B cell (primary cell): ENCODE data around the gene FLII. TPM values are rescaled to one million over a fixed set of nuclear protein-coding genes. Genes with fewer than 3 reads are reported as not detected.

Experiments used
- ATAC-seq: fragments of 200-7000 bp; cut with Tn5 transposase; one replicate; pipeline ENCODE4 v1.10.0; 2021; ENCODE audit warnings: low read depth, mild to moderate bottlenecking, moderate number of reproducible peaks, moderate library complexity
- CTCF ChIA-PET: fragments of 350-600 bp; sonication (Branson Sonifier 250); formaldehyde crosslinking; loops from one replicate; lab custom pipeline; 2021; ENCODE audit warnings: antibody characterized with exemption, inconsistent platforms; lab: Charles Lee
- POLR2A ChIA-PET: fragments of 350-600 bp; sonication (Branson Sonifier 250); formaldehyde crosslinking; loops from one replicate; lab custom pipeline; 2021; ENCODE audit warnings: antibody characterized with exemption; lab: Charles Lee
- DNase-seq: peaks from one replicate; pipeline ENCODE4 v3.0.0; 2013
- H2AFZ ChIP-seq: 2 replicates; pipeline ENCODE4 v1.6.1; 2012; ENCODE audit warnings: mild to moderate bottlenecking, low read depth, low read length; ENCODE audit not compliant: insufficient read depth, poor library complexity, severe bottlenecking
- H3K27ac ChIP-seq, 2 donors: 1 replicate in 1 of 2; 2 replicates in 1 of 2; pipeline ENCODE4 v1.5.1; 2012 to 2013; ENCODE audit warnings: low read length in 2 of 2, mild to moderate bottlenecking in 2 of 2, moderate library complexity in 1 of 2
- H3K27me3 ChIP-seq, 4 experiments: fragments of 200-600 bp in 1 of 4; sonication (generic) in 1 of 4; replicated peaks in 1 of 4; 1 replicate in 2 of 4; 2 replicates in 2 of 4; pipeline versions ENCODE4 v1.6.1 to v1.7.0; 2013 to 2016; ENCODE audit warnings: low read length in 3 of 4, mild to moderate bottlenecking in 2 of 4, mixed read lengths in 1 of 4, moderate library complexity in 1 of 4; ENCODE audit not compliant: insufficient read depth in 4 of 4, control insufficient read depth in 3 of 4; ENCODE audit errors: control extremely low read depth in 1 of 4
- H3K36me3 ChIP-seq, 2 experiments: replicated peaks in 1 of 2; 1 replicate in 1 of 2; 2 replicates in 1 of 2; pipeline versions ENCODE4 v1.6.1 to v1.7.1; 2013; ENCODE audit warnings: low read length in 1 of 2; ENCODE audit not compliant: insufficient read depth in 2 of 2, control insufficient read depth in 1 of 2; ENCODE audit errors: control extremely low read depth in 1 of 2, extremely low read depth in 1 of 2
- H3K4me1 ChIP-seq, 2 donors: fragments of 200-600 bp in 1 of 2; sonication (generic) in 1 of 2; 1 replicate in 1 of 2; 2 replicates in 1 of 2; pipeline versions ENCODE4 v1.5.1 to v1.6.1; 2013 to 2017; ENCODE audit warnings: low read length in 2 of 2; ENCODE audit not compliant: control insufficient read depth in 2 of 2, insufficient read depth in 2 of 2
- H3K4me2 ChIP-seq: replicated peaks from 2 replicates; pipeline ENCODE3; 2012; ENCODE audit warnings: mild to moderate bottlenecking, low read depth, low read length; ENCODE audit not compliant: poor library complexity, severe bottlenecking
- H3K4me3 ChIP-seq, 5 experiments: fragments of 200-600 bp in 1 of 5; sonication (generic) in 1 of 5; 1 replicate in 3 of 5; 2 replicates in 2 of 5; pipeline versions ENCODE4 v1.5.1 to v1.7.0; 2011 to 2016; ENCODE audit warnings: low read length in 4 of 5, mild to moderate bottlenecking in 4 of 5, low read depth in 2 of 5, control low read depth in 1 of 5, moderate library complexity in 1 of 5; ENCODE audit not compliant: insufficient read depth in 1 of 5; ENCODE audit errors: control extremely low read depth in 1 of 5, extremely low read depth in 1 of 5
- H3K79me2 ChIP-seq: fragments of 200-600 bp; sonication (generic); one replicate; pipeline ENCODE4 v1.6.0; 2016; ENCODE audit warnings: low read length; ENCODE audit not compliant: control insufficient read depth, insufficient read depth
- H3K9ac ChIP-seq: fragments of 200-600 bp; sonication (generic); 2 replicates; pipeline ENCODE4 v1.6.1; 2017; ENCODE audit warnings: mild to moderate bottlenecking, low read length, moderate library complexity
- H3K9me3 ChIP-seq, 3 donors: one replicate each; pipeline versions ENCODE4 v1.6.1 to v1.7.1; 2013; ENCODE audit warnings: low read length in 2 of 3; ENCODE audit not compliant: control insufficient read depth in 2 of 3, insufficient read depth in 1 of 3; ENCODE audit errors: control extremely low read depth in 1 of 3
- H4K20me1 ChIP-seq: 2 replicates; pipeline ENCODE4 v1.6.0; 2012; ENCODE audit warnings: mild to moderate bottlenecking, low read length; ENCODE audit not compliant: insufficient read depth, control insufficient read depth, poor library complexity, severe bottlenecking
- H3K27ac Mint-ChIP-seq: one replicate; pipeline ENCODE4 v1.8.0; 2021; ENCODE audit warnings: mixed read lengths
- H3K27me3 Mint-ChIP-seq: one replicate; pipeline ENCODE4 v1.8.0; 2021; ENCODE audit warnings: mixed read lengths
- H3K4me1 Mint-ChIP-seq: one replicate; pipeline ENCODE4 v1.8.0; 2021; ENCODE audit warnings: mixed read lengths
- H3K4me3 Mint-ChIP-seq: one replicate; pipeline ENCODE4 v1.8.0; 2021; ENCODE audit warnings: mixed read lengths
- H3K9me3 Mint-ChIP-seq: one replicate; pipeline ENCODE4 v1.8.0; 2022; ENCODE audit warnings: mixed read lengths; ENCODE audit not compliant: insufficient read depth
- EZH2 ChIP-seq: IDR thresholded peaks from 2 replicates; pipeline ENCODE4 v1.6.1; 2012; ENCODE audit warnings: borderline replicate concordance, low read depth, mild to moderate bottlenecking, moderate library complexity, low read length; ENCODE audit not compliant: insufficient read depth, poor library complexity, severe bottlenecking
- WGBS: methylation state at CpG from one replicate; pipeline ENCODE4 v1.1.5; 2013; ENCODE audit warnings: missing lambda C conversion rate; ENCODE audit not compliant: insufficient coverage; 5-methylcytosine and 5-hydroxymethylcytosine counted together
- intact Hi-C: fragments of 100-400 bp; cut with micrococcal nuclease; formaldehyde crosslinking; loops from one replicate; pipeline ENCODE4 v1.10.0; 2022
- polyA plus RNA-seq: library from polyadenylated mRNA; depleted of rRNA; stranded (reverse); fragments of >200 nt; gene quantifications from 2 replicates; pipeline ENCODE4 v1.2.3, GENCODE V29; 2012
- total RNA-seq, 2 donors: library from RNA; stranded (reverse); fragments of 120-200 nt in 1 of 2; gene quantifications; 1 replicate in 1 of 2; 2 replicates in 1 of 2; pipeline versions ENCODE4 v1.2.3 to v1.2.4, GENCODE V29; 2013 to 2022
- TF ChIP-seq, protein P1 (sequence below): fragments of 200-600 bp; IDR thresholded peaks from one replicate; pipeline ENCODE4 v1.8.0; 2022; ENCODE audit warnings: antibody characterized with exemption, mild to moderate bottlenecking

Gene FLII
- total and polyA plus RNA-seq, 2 donors (not counting 1 experiment from before 2014, with no cell fraction given) = 357 to 531 TPM

DNA sequence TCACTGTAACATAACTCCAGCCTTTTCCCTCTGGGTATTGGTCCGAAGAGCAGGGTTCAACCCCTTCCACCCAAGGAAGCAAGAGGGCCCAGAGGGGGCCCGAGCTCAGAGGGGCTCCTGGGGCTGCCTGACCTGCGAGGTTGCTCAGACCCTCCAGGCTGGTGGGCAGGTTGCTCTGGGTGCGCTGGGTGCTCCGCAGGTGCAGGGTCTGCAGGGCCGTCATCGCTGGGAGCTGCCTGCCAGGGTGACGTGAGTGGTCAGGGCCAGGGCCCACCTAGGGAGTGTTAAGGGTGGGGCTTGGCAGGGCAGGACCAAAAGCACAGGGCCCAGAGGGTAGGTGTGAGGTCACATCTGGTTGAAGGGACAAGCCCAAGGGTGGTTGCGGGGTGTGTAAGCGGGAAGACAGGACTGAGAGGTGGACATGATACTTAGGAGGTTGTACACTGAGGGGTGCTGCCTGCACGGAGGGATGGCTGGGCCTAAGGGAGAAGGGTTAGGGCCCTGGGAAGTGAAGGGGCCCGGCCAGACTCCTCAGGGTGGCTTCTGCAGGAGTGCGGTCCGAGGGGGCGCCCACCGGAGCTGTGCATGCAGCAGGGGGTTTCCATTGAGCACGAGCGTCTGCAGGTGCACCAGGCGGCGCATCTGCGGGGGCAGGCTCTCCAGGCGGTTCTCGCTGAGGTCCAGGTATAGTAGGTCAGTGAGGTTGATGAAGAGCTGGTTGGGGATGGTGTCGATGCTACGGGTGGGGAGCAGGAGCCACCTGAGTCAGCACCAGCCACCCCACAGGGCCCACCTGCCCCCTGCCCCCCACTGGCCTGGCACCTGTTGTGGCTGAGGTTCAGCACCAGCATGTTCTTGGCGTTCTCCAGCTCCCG is 4.4 kb downstream of the FLII start:
- ATAC-seq (no peak), DNase-seq (no peak)
- peaks cover 39% of the 10 kb centered on the region for H3K79me2 ChIP-seq
- Mint-ChIP-seq H3K9me3 (no peaks in the 10 kb centered on the region), H3K4me1 (peaks cover 18% of the 10 kb centered on the region), H3K27me3 (no peaks in the 10 kb centered on the region), H3K4me3 (no peak overlapping the region), H3K27ac (no peak overlapping the region)
- 93% methylated on average over 26 of the region's 27 CpGs for WGBS
- H3K4me2 ChIP-seq = no peak overlapping the region
- H3K36me3 ChIP-seq = peaks cover 0 to 64% of the 10 kb centered on the region in 2 experiments
- no peak for TF ChIP-seq EZH2
- TF ChIP-seq, protein P1, sequence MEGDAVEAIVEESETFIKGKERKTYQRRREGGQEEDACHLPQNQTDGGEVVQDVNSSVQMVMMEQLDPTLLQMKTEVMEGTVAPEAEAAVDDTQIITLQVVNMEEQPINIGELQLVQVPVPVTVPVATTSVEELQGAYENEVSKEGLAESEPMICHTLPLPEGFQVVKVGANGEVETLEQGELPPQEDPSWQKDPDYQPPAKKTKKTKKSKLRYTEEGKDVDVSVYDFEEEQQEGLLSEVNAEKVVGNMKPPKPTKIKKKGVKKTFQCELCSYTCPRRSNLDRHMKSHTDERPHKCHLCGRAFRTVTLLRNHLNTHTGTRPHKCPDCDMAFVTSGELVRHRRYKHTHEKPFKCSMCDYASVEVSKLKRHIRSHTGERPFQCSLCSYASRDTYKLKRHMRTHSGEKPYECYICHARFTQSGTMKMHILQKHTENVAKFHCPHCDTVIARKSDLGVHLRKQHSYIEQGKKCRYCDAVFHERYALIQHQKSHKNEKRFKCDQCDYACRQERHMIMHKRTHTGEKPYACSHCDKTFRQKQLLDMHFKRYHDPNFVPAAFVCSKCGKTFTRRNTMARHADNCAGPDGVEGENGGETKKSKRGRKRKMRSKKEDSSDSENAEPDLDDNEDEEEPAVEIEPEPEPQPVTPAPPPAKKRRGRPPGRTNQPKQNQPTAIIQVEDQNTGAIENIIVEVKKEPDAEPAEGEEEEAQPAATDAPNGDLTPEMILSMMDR = no peak
- peaks cover 15 to 20% of the 10 kb centered on the region in 2 donors for H3K4me1 ChIP-seq
- ChIA-PET CTCF (no interaction called here), POLR2A (no interaction called here)
- H3K9ac ChIP-seq = no peak overlapping the region
- H3K27me3 ChIP-seq = no peaks in the 10 kb centered on the region
- H3K27ac ChIP-seq = no peak overlapping the region
- no peak overlapping the region for H2AFZ ChIP-seq
- peaks cover 45% of the 10 kb centered on the region for H4K20me1 ChIP-seq
- intact Hi-C loops = no loop called here
- H3K4me3 ChIP-seq = no peak overlapping the region
- H3K9me3 ChIP-seq = no peaks in the 10 kb centered on the region

DNA sequence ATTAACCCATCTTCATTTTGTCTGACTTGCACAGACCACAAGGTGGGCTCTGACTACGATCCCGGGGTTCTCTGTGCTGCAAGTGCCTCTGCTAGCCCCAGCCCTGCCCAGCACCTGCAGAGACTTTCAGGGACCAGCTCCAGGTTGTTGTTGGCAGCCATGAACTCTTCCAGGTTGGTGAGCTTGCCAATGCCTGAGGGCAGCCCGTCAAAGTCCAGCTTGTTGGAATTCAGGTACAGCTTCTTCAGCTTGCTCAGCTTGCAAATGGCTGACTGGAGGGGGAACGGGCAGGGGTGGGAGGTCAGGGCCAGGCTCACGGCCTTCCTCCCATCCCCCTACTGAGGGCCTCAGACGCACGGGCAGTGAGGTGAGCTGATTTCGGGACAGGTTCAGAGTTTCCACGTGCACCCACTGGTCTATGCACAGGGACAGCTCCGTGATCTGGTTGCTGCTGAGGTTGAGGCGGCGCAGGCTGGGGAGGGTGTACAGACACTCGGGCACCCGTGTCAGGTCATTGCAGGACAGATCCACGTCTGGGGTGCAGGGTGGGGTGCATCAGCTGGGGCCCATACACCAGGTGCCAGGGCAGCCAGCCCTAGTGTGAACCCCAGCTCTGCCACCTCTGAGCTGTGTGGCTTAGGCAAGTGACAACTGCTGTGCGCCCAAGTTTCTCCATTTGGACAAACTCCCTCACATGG is 5.2 kb downstream of the FLII start:
- no peak for DNase-seq
- H3K4me2 ChIP-seq = no peak overlapping the region
- no peaks in the 10 kb centered on the region for H3K27me3 ChIP-seq
- ChIA-PET CTCF (no interaction called here), POLR2A (no interaction called here)
- H3K36me3 ChIP-seq = peaks cover 0 to 73% of the 10 kb centered on the region in 2 experiments
- no peak overlapping the region for H3K9ac ChIP-seq
- no peak for TF ChIP-seq EZH2
- TF ChIP-seq, protein P1 = no peak
- Mint-ChIP-seq H3K9me3 (no peaks in the 10 kb centered on the region), H3K27me3 (no peaks in the 10 kb centered on the region), H3K4me1 (peaks cover 16% of the 10 kb centered on the region), H3K27ac (no peak overlapping the region), H3K4me3 (no peak overlapping the region)
- H3K4me1 ChIP-seq = peaks cover 12 to 14% of the 10 kb centered on the region in 2 donors
- H3K4me3 ChIP-seq = no peak overlapping the region
- ATAC-seq = no peak
- no peak overlapping the region for H3K27ac ChIP-seq
- H3K9me3 ChIP-seq = no peaks in the 10 kb centered on the region
- peaks cover 45% of the 10 kb centered on the region for H4K20me1 ChIP-seq
- H3K79me2 ChIP-seq = peaks cover 32% of the 10 kb centered on the region
- 96% methylated on average over 15 of the region's 16 CpGs for WGBS
- intact Hi-C loops = no loop called here
- H2AFZ ChIP-seq = no peak overlapping the region
